Activated T-cell treated with anti-CD3 and anti-CD28 coated beads for 24 hours (primary cell): Measurements from ENCODE around the gene DAP.
"Not testable (repeated sequence)": the region's sequence is repeated elsewhere in the genome, so short reads cannot be mapped to it uniquely, and the experiment has no call there.

ENCODE experiments used
- DNase-seq: peaks from one replicate; pipeline ENCODE4 v3.0.0-alpha.2; 2020; ENCODE audit warnings: low read depth

DAP gene

DNA sequence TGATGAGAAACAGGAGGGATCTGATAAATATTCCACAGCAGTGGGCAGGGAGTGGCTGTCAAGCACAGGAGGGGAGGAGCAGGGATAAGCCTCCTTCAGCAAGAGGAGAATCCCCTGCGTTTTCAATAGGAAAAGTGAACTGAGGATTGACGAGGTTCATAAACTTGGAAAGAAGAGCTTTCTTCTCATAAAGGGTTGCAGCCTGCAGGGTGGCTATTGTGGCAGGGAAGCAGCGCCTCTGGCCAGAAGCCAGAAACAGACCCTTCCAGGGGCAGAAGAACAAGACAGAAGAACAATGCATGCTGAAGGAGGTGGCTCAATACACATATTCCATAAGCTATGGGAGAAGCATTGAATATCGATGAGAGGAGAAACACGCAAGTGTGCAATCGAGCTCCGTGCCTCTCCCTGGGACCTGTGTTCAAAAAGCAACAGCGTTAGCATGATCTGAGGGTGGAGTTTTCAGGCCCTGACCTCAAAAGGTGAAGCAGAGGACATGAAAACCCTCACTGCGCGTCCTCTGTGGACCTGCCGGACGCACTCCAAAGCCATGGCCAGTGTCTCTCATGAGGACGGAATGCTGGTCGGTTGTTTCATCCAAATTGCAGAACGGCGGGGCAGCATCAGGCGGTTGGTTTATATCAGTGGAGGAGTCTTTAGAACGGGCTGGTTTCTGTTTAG is 129.6 kb downstream of the DAP start:
- DNase-seq, result no peak

DNA sequence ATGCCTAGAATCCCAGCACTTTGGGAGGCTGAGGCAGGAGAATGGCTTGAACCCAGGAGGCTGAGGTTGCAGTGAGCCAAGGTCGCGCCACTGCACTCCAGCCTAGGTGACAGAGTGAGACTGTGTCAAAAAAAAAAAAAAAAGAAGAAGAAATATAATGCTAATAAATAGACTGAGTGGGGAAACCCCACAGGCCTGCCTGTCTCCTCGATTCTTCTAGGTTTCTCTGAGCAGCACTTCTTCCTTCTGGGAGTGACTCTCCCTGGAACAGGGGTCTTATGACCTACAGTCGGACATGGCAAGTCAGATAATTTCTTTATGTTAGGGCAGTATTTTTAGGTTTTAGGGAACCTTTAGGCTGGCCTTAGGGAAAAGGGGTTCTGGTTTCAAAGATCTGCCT is 130.3 kb downstream of the DAP start:
- not testable (repeated sequence) for DNase-seq

DNA sequence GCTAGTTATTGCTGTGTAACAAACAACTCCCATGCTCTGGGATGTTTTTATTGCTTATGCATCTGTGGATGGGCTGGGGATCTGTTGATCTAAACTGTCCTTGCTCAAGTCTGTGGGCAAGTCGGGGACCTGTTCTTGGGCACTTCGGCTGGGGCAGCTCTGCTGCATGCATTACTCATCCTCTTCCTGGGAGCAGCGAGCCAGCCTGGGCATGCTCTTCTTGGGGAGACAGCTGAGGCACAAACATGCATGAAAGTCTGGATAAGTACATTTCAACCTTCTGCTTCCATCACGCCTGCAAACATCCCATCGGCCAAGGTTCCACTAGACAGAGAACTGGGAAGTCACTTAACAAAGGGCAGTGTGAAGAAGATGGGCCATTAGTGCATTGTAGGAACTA is 130.9 kb downstream of the DAP start:
- DNase-seq, result no peak

DNA sequence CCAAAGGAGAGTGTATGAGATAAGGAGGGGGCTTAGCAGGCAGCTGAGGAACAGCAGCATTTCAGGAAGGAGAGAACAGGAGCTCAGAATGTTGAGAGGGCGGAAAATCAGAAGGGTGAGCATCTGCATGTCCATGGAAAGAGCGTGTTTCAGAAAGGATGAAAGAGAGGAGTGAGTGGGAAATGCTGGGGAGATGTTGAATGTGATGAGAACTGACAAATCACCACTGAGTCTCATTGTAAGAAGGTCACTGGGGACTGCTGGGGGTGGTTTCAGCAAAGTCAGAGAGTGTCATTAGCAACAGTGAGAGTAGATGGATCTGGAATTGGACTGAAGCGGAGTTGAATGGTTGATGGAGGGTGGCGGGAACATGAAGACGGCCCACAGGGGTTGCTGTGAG is 131.4 kb downstream of the DAP start:
- no peak for DNase-seq
